Measurements from ENCODE around the gene IKZF1. TPM values are rescaled to one million over a fixed set of nuclear protein-coding genes. Genes with fewer than 3 reads are reported as not detected.

Gene IKZF1
- total RNA-seq: 2.4 TPM in 1 of 2 replicates, not detected in the other

GRCh38 chr7:50304129-50304910, at the start of gene IKZF1:
IKZF1 (plus strand) TSS chr7:50304716; CDS start chr7:50319062, 14,346 bp downstream.
- no peak for DNase-seq (ENCODE audit: low read depth)

- no peak for DNase-seq (ENCODE audit: low read depth)
Measured at GRCh38 chr7:50261593-50261992, 42.9 kb upstream of the IKZF1 start.

- DNase-seq (ENCODE audit: low read depth): no peak
Measured at GRCh38 chr7:50262446-50262845, 42.1 kb upstream of the IKZF1 start.

GRCh38 chr7:50262916-50263690, 41.4 kb upstream of the IKZF1 start:
- DNase-seq (ENCODE audit: low read depth): peak; percentile 1

GRCh38 chr7:50264908-50265307, 39.6 kb upstream of the IKZF1 start:
- DNase-seq (ENCODE audit: low read depth): no peak

GRCh38 chr7:50265968-50266634, 38.4 kb upstream of the IKZF1 start:
- no peak for DNase-seq (ENCODE audit: low read depth)

GRCh38 chr7:50266635-50267386, 37.7 kb upstream of the IKZF1 start:
- DNase-seq (ENCODE audit: low read depth): no peak

- no peak for DNase-seq (ENCODE audit: low read depth)
Measured at GRCh38 chr7:50267525-50268041, 36.9 kb upstream of the IKZF1 start.

GRCh38 chr7:50268223-50268622, 36.3 kb upstream of the IKZF1 start:
- DNase-seq (ENCODE audit: low read depth): no peak

- DNase-seq (ENCODE audit: low read depth): no peak
Measured at GRCh38 chr7:50268990-50269389, 35.5 kb upstream of the IKZF1 start.

- DNase-seq (ENCODE audit: low read depth): no peak
Measured at GRCh38 chr7:50270531-50271018, 33.9 kb upstream of the IKZF1 start.

- no peak for DNase-seq (ENCODE audit: low read depth)
Measured at GRCh38 chr7:50272808-50273207, 31.7 kb upstream of the IKZF1 start.

GRCh38 chr7:50273301-50273700, 31.2 kb upstream of the IKZF1 start:
- DNase-seq (ENCODE audit: low read depth): no peak

- no peak for DNase-seq (ENCODE audit: low read depth)
Measured at GRCh38 chr7:50273870-50274269, 30.6 kb upstream of the IKZF1 start.

GRCh38 chr7:50274361-50274760, 30.2 kb upstream of the IKZF1 start:
- no peak for DNase-seq (ENCODE audit: low read depth)

GRCh38 chr7:50275430-50275829, 29.1 kb upstream of the IKZF1 start:
- no peak for DNase-seq (ENCODE audit: low read depth)

GRCh38 chr7:50276483-50276882, 28.0 kb upstream of the IKZF1 start:
- DNase-seq (ENCODE audit: low read depth): no peak

GRCh38 chr7:50278120-50278519, 26.4 kb upstream of the IKZF1 start:
- DNase-seq (ENCODE audit: low read depth): no peak

- no peak for DNase-seq (ENCODE audit: low read depth)
Measured at GRCh38 chr7:50281680-50282445, 22.7 kb upstream of the IKZF1 start.

- DNase-seq (ENCODE audit: low read depth): no peak
Measured at GRCh38 chr7:50282813-50283605, 21.5 kb upstream of the IKZF1 start.
